ENCODE measurements around the gene JAKMIP1.

The JAKMIP1 gene

GRCh38 chr4:6205973-6206372 lies 5.6 kb upstream of the JAKMIP1 start:
- Histone ChIP-seq H3K4me3 (ENCODE audit: low read depth, low read length) (no peak overlapping the region), H3K9me3 (ENCODE audit: control insufficient read depth, low read length) (no peaks in the 10 kb centered on the region), H3K4me1 (no peaks in the 10 kb centered on the region), H3K27me3 (ENCODE audit: control insufficient read depth, insufficient read depth, low read length) (no peaks in the 10 kb centered on the region), H3K36me3 (ENCODE audit: control insufficient read depth, insufficient read depth, low read length) (no peaks in the 10 kb centered on the region), H2AFZ (no peak overlapping the region), H3K4me2 (ENCODE audit: low read length) (no peak overlapping the region), H3K79me2 (no peaks in the 10 kb centered on the region), H3K27ac (no peak overlapping the region), H3K9ac (no peak overlapping the region)
- no peak for TF ChIP-seq CTCF (IDR thresholded peaks at IDR 0.05)

- no peaks in the 10 kb centered on the region for H3K9me3 ChIP-seq (ENCODE audit: control insufficient read depth, low read length)
- H3K27ac ChIP-seq: no peak overlapping the region
- H3K36me3 ChIP-seq (ENCODE audit: control insufficient read depth, insufficient read depth, low read length): no peaks in the 10 kb centered on the region
- H3K27me3 ChIP-seq (ENCODE audit: control insufficient read depth, insufficient read depth, low read length): no peaks in the 10 kb centered on the region
- TF ChIP-seq CTCF (IDR thresholded peaks at IDR 0.05): no peak
- H3K9ac ChIP-seq: no peak overlapping the region
- no peak overlapping the region for H3K4me3 ChIP-seq (ENCODE audit: low read depth, low read length)
- H3K4me1 ChIP-seq: no peaks in the 10 kb centered on the region
- H2AFZ ChIP-seq: no peak overlapping the region
- no peak overlapping the region for H3K4me2 ChIP-seq (ENCODE audit: low read length)
- H3K79me2 ChIP-seq: no peaks in the 10 kb centered on the region
Measured at GRCh38 chr4:6205567-6205931, 5.2 kb upstream of the JAKMIP1 start.

- Histone ChIP-seq H3K9ac (no peak overlapping the region), H3K4me3 (ENCODE audit: low read depth, low read length) (no peak overlapping the region), H3K36me3 (ENCODE audit: control insufficient read depth, insufficient read depth, low read length) (no peaks in the 10 kb centered on the region), H3K4me2 (ENCODE audit: low read length) (no peak overlapping the region), H3K4me1 (no peaks in the 10 kb centered on the region), H3K27ac (no peak overlapping the region), H2AFZ (no peak overlapping the region), H3K9me3 (ENCODE audit: control insufficient read depth, low read length) (no peaks in the 10 kb centered on the region), H3K27me3 (ENCODE audit: control insufficient read depth, insufficient read depth, low read length) (no peaks in the 10 kb centered on the region), H3K79me2 (no peaks in the 10 kb centered on the region)
- TF ChIP-seq CTCF (IDR thresholded peaks at IDR 0.05): no peak
Measured at GRCh38 chr4:6204871-6205566, 4.7 kb upstream of the JAKMIP1 start.

GRCh38 chr4:6204098-6204497 lies 3.7 kb upstream of the JAKMIP1 start:
- H3K4me3 ChIP-seq (ENCODE audit: low read depth, low read length): no peak overlapping the region
- no peaks in the 10 kb centered on the region for H3K79me2 ChIP-seq
- no peak for TF ChIP-seq CTCF (IDR thresholded peaks at IDR 0.05)
- H3K36me3 ChIP-seq (ENCODE audit: control insufficient read depth, insufficient read depth, low read length): no peaks in the 10 kb centered on the region
- H3K9me3 ChIP-seq (ENCODE audit: control insufficient read depth, low read length): no peaks in the 10 kb centered on the region
- H3K27me3 ChIP-seq (ENCODE audit: control insufficient read depth, insufficient read depth, low read length): peaks cover under 1% of the 10 kb centered on the region
- no peak overlapping the region for H3K9ac ChIP-seq
- H3K4me2 ChIP-seq (ENCODE audit: low read length): no peak overlapping the region
- H2AFZ ChIP-seq: no peak overlapping the region
- no peaks in the 10 kb centered on the region for H3K4me1 ChIP-seq
- no peak overlapping the region for H3K27ac ChIP-seq

GRCh38 chr4:6201580-6202091 lies 1.3 kb upstream of the JAKMIP1 start:
- no peaks in the 10 kb centered on the region for H3K4me1 ChIP-seq
- H3K36me3 ChIP-seq (ENCODE audit: control insufficient read depth, insufficient read depth, low read length): no peaks in the 10 kb centered on the region
- peaks cover 4% of the 10 kb centered on the region for H3K27me3 ChIP-seq (ENCODE audit: control insufficient read depth, insufficient read depth, low read length)
- no peak overlapping the region for H3K9ac ChIP-seq
- H3K79me2 ChIP-seq: no peaks in the 10 kb centered on the region
- H2AFZ ChIP-seq: no peak overlapping the region
- no peak overlapping the region for H3K4me2 ChIP-seq (ENCODE audit: low read length)
- TF ChIP-seq CTCF (IDR thresholded peaks at IDR 0.05): no peak
- no peak overlapping the region for H3K27ac ChIP-seq
- H3K4me3 ChIP-seq (ENCODE audit: low read depth, low read length): no peak overlapping the region
- no peaks in the 10 kb centered on the region for H3K9me3 ChIP-seq (ENCODE audit: control insufficient read depth, low read length)

All from parathyroid adenoma (tissue), 2 donors.